NCI-H2196 (cell line): ENCODE measurements around the gene ZKSCAN3.
"Not testable (repeated sequence)": the region's sequence is repeated elsewhere in the genome, so short reads cannot be mapped to it uniquely, and the experiment has no call there.

ENCODE experiments used
- DNase-seq: peaks from one replicate; lab custom pipeline; 2025; ENCODE audit not compliant: unreplicated experiment; lab: John Stamatoyannopoulos, UW

The ZKSCAN3 gene

DNA sequence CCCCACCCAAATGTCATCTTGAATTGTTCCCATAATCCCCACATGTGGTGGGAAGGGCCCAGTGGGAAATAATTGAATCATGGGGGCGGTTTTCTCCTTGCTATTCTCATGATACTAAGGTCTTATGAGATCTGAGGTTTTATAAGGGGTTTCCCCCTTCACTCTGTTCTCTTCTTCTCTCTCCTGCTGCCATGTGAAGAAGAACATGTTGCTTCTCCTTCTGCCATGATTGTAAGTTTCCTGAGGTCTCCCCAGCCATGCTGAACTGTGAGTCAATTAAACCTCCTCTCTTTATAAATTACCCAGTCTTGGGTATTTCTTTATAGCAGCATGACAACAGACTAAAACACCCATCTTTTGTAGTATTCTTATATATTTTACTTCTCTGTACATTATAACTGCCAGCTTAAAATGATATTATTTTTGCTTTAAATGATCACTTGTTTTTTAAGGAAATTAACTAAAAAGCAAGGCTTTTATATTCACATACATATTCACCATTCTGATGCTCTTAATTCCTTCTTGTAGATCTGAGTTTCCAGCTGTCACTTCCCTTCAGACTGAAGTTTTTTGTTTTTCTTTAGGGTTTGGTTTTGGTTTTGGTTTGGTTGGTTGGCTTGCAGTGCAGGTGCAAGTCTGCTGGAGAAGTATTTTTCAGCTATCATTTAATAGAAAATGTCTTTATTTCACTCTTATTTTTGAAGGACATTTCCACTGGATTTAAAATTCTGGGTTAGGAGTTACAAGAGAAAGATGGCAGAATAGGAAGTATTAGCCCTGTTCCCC, 9.2 kb upstream of the ZKSCAN3 start:
- no peak for DNase-seq

DNA sequence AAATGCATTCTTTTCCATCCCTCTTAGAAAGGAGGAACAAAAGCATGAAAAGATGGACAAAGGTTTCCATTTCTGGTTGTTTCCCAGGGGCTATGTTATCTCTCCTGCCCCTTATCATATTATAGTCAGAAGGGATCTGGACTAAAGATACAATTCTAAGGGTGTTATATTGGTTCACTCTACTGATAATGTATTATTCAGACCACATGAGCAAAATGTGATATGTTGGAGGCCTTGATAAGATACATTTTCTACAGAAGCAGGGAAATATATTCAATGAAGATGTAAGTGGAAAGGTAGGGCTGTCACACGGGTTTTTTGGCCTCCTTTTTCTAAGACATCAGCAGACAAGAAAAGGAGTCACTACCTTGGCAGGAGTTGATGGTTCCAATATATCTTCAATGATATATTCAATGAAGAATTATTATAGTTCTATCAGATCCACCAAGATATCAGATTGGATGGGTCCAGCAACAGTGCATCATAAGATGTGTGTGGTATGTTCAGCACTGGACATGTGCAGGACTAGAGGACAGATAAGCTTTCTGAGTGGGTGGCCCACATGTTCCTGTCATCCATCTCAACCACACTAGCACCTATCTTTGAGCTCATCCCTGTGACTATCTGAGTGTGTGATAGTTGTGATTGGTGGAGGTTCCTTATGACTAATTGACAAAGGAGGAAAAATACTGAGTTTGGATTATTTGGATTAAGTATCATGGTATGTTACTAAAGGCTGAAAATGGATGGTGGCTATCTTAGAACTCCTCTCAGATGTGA, 5.7 kb upstream of the ZKSCAN3 start:
- no peak for DNase-seq

DNA sequence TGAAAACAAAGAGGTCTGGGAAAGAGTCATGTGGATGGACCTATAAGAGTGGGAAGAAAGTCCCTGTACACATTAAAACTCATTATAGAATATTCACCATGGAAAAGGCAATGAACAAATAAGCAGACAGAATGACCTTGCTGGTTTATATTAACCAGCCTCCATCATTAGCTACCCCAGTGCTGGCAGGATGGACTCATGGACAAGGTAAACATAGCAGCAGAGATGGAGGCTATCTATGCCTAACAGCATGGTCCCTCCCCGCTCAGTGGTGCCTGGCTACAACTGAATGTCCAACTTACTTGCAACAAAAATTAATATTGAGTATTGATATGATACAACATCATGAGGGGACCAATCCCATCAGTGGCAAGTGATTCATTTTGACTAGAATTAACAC, 4.5 kb upstream of the ZKSCAN3 start:
- no peak for DNase-seq

DNA sequence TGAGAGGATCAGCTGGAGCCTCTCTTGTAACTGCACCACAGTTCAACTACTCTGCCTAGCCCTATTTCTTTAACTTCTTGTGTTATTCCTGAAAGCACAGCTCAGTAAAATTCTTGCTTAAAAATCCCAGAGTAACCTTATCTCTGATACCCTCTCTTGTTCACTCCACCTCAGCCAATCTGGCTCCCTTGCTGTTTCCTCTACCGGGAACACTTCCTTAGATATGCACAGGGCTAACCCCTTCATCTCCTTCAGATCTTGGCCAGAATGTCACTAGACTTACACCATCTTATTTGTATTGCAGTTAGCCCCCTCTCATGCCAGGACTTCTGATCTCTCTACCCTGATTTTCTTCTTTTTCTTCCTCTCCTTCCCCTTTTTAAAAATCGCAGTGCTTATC, 2.6 kb upstream of the ZKSCAN3 start:
- DNase-seq: no peak

DNA sequence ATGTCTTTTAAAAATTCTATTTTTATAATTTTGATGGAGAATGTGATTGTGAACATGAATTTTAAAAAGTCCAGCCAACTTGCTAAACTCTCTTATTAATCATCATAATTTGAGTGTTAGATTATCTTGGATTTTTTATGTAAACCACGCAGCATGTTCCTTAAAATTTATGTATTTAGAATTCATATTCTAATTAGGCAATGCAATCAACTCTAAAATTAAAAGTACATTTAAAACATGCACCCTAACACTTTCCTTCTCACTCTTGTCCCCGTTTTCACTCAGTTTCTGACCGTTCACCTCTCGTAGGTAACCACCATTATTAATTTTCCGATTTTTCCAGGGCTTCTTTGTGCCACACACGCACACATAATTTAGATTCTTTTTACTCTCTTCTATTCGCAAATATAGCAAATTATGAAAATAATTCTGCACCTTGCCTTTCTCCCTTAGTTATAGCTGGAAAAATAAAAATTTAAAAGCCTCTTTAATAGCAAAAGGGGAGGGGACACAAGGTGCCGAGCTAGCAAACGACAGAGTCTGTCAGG, 329 bp upstream of the ZKSCAN3 start:
- no peak for DNase-seq

DNA sequence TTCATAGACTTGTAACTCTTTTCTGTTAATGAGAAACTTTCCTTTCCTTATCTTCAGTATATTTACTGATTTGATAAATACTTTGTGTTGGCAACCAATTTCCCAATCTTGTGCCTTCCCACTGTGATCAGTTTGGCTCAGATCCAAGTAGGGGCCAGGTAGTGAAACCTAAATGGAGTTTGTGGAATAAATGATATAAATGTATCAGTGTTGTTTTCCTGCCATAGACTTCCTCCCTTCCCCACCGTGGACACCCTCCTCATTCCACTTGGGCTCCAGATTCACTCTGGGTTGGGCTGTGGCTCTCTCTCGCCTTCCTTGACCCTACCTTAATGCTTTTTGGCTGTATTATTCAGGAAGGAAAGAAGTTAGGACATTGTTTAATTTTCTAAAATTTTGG, 1.3 kb downstream of the ZKSCAN3 start:
- DNase-seq: no peak

DNA sequence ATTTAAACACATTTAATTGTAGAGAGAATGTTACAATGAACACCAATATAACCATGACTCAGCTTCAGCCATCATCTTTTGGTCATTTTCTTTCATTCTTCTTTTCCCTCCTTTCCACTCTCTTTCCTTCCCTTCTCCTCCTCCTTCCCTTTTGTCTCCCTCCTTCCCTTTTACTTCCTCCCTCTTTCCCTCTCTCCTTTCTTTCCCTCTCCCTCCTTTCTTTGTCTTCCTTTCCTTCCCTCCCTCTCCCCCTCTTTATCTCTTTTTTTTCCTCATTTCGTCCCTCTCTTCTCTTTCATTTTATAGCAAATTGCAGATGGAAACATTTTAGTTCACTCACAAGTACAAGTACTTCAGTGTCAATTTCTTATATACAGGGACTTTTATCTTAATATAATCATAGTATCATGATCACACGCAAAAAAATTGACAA, 1.8 kb downstream of the ZKSCAN3 start:
- no peak for DNase-seq

DNA sequence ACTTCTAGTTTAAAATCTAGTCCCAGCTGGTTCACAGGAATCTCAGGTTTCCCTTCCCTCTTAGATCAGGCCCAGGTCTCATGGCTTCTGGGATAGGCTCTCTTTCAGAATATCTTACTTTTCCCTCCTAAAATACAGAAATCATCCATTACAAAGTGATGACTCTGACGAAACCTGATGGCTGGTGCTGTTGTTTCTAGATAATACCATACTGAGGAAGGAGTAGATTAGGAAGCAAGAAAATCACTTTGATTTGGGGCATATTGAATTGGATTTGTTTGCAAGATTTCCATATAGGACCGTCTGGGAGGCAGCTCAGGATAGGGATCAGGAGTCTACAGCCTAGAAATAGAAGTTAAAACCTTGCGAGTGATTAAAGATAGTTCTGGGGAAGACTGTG, 3.6 kb downstream of the ZKSCAN3 start:
- no peak for DNase-seq

DNA sequence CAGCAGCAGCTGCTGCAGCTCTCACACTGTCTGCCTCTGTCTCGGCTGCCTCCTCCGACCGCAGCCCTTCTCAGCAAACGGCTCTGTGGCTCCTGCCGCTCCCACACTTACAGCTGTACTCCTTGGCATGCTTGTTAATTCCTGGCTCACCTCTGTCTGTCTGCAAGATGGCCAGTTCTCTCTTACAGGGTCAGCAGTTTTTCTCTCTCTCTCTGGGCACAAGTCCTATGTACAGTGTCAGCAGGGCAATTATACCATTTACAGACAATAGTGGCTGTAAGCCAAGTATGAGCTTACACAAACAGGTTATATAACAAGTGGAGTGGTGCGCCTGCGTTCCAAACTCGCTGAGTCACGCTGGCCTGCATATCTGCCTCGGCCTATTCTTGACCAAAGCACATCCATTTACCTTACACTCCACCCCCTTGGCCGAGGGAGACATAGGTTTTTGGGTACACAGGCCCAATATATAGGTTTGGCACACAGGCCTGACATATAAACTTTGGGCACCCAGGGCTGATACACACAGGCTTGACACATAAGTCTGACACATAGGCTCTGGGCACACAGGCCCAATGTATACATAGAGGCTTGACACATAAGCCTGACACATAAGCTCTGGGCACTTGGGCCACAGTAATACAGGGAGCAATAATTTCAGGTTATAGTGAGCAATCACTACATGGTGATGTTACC, 4.4 kb downstream of the ZKSCAN3 start:
- DNase-seq: peak; percentile 67

DNA sequence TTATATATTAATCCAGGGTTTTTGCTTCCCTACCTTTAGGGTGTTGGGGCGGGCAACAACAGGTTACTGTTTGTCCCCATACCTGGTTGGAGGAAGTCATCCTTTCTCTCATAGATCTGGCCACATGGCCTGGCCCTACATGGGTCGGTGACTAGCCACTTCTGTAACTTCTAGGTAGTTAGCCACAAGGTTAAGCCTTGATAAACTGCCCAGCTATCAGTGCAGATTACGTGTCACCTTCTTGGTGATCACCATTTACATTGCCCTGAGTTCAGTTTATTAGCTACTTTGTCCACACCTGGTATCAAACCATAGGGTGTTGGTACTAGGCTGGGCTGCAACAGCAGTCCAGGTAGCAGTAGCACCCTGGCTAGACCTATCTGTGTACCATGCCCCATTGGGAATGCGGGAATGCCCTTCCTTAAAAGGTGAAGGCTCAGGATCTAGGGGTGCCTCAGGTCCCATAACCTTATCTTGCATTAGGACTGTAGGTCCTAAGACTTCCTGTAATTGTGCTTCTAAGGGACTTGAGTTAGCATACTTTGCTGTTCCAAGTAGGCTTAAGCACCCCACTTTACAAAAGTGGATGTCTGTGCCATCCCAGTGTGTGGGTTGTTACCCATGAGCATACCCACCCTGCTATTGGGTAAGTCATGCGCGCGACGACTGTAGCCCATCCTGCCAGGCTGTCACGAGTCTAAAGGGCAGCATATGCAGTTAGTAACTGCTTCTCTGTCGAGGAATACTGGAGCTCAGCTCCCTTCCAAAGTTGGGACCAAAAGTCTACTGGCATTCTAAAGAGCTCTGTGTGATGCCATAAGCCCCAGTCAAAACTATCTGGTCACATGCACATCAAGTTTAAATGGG, 5.2 kb downstream of the ZKSCAN3 start:
- no peak for DNase-seq

DNA sequence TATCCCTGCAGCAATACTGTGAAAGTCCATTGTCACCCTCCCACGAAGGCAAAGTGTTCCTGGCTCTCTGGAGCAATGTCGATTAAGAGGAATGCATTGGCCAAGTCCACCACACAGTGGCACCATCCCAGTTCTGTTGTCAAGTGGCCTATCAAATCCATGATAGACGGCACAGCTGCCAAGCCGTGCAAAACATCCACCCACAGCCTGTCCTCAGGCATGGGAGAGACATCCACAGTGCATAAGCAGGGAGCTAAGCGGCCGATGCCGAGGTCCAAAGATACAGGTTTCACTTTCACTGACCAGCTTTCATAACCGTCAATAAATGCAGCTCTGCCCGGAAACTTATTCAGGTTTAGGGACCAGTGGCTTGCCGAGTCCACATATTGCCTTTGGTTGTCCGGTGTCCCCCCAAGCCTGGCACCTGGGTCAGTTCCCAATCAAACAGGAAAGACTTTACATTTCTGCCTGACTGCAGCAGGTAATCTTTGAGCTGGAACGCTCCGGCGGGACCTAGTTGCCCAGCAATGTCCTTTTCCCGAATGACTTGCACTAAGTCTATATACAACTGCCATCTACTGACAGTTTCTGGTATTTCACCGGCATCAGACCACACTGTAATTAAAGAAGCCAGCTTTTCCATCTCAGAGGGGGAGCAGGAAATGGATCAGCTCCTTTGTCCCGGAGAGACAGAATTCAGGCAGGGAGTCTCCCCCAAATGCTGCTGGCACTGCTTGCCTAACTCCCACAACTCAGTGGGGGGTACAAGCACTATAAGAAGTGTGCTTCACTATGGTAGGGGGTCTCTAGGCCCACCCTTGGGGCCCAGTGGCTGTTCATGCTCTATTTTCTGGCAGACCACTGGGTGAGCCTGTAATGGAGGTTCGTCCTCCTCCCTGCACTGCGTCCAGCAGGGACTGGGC, 6.3 kb downstream of the ZKSCAN3 start:
- peak; percentile 91 for DNase-seq

DNA sequence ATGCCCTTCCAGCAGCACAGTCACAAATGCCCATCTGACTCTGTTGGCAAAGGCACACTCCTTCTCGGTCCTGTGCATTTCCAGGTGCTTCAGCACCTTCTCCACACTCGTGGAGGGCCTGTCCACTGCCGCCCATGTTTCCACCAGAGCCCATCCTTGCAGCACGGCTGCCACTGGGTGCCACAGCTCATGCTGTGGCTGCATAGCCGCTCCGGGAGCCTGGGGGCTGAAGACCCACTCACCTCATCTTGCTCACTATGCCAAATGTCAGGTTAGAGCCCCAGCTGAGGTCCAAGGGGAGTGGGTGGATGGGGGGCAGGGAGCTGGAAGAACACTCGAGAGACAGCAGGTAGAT, 6.9 kb downstream of the ZKSCAN3 start:
- DNase-seq: no peak

DNA sequence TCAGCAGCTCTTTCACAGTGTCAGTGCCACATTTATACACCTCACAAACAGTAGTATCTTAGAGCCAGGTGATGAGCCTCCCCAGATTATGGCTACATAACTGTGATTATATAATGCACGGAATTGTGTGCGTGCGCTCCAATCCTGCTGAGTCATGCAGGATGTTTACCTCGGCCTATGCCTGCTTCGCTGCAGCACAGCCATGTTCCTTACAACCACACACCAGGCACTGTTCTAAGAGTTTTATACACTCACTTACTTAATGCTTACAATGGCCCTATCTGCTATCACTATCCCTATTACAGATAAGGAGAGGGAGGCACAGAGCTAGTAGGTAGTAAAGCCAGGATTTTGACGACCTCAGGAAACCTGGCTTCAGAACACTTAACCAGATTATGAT, 7.3 kb downstream of the ZKSCAN3 start:
- no peak for DNase-seq

DNA sequence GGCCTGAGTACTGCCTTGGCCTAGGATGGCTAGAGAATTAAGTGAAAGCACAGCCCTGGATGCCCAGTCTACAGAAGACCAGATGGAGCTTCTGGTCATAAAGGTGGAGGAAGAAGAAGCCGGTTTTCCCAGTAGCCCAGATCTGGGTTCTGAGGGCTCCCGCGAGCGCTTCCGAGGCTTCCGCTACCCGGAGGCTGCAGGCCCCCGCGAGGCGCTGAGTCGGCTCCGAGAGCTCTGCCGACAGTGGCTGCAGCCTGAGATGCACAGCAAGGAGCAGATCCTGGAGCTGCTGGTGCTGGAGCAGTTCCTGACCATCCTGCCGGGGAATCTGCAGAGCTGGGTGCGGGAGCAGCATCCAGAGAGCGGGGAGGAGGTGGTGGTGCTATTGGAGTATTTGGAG, 9.8 kb downstream of the ZKSCAN3 start:
- not testable (repeated sequence) for DNase-seq

DNA sequence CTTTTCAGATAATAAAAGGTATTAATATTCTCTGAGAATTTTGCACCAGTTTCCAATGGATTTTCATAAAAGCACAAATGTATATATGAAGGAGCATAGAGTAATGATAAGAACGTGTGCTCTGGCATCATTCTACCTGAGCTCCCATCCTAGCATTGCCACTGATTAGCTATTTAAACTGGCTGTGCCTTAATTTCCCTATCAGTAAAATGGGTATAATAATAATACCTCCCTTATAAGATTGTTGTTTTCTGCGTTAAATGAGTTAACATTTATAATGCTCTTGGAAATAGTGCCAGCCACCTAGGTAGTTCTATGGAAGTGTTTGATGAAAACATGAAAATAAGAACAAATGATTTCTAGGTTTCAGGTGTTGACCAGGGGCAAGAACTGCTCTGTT, 11.2 kb downstream of the ZKSCAN3 start:
- no peak for DNase-seq

DNA sequence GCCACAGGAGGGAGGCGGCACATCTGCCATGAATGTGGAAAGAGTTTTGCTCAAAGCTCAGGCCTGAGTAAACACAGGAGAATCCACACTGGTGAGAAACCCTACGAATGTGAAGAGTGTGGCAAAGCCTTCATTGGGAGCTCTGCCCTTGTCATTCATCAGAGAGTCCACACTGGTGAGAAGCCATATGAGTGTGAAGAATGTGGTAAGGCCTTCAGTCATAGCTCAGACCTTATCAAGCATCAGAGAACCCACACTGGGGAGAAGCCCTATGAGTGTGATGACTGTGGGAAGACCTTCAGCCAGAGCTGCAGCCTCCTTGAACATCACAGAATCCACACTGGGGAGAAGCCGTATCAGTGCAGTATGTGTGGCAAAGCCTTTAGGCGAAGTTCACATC, 15.8 kb downstream of the ZKSCAN3 start:
- not testable (repeated sequence) for DNase-seq

DNA sequence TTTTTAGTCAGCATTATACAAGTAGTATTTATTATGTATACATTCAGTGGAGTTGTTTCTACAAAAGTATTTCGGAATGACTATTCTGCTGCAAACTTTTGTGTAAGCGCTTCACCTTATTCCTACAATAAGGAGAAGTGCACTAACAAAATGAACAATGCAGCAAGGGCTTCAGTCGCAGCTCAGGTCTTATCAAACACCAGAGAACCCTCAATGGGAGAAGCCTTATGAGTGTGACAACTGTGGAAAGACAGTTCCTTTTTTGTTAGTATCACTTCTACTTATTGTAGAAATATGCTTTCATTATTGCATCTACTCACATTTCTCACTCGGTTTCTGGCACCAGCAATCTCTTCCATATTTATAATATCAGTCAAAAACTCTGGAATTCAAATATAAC, 18.8 kb downstream of the ZKSCAN3 start:
- no peak for DNase-seq

DNA sequence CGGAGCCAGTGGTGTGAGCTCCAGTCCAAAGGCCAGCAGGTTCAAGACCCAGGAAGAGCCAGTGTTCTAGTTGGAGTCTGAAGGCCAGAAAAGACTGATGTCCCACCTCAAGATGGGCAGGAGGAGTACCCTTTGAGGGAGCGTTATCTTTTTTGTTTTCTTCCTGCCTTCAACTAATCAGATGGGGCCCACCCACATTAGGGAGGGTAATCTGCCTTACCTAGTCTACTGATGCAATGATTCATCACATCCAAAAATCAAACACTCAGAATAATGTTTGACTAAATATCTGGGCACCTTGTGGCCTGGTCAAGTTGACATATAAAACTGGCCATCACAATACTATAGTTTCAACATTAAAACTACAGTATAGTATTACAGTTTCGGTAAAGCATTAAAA, 19.7 kb downstream of the ZKSCAN3 start:
- DNase-seq: no peak

DNA sequence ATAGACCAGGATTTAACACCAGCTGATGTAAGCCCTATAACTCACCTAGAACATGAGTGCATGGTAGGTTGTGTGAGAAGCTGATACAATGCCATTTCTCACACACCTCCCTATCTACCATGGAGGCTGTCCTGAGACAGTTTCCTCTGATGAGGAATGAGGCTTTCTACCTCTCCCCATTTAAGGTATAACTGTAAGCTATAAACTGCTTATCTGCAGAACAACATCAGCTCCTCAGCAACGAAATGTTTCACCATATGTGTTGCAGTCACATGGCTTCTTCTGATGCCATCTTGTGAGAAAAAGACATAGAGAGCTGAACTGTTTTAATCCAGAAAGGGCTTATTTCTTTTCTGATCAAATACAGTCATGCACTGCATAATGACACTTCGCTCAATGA, 20.7 kb downstream of the ZKSCAN3 start:
- DNase-seq: no peak

DNA sequence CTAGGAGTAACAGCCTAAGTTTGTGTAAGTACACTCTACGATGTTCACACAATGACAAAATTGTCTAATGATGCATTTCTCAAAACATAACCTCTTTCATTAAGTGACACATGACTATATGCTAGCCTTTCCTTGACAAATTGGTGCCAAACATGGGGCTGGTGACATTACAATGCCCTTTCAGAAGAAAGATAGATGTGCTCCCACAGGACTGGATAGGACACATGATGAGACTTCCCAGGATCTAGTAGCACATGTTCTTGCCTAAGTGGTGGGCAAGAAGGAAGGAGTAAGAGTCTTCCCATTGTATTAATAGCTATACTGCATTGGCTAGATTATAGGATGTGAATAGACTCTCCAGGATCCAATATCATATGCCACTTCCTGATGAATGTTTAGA, 21.5 kb downstream of the ZKSCAN3 start:
- DNase-seq: no peak
